ENCODE data around the gene STAT4. TPM values are rescaled to one million over a fixed set of nuclear protein-coding genes. Genes with fewer than 3 reads are reported as not detected.

Gene STAT4
- total RNA-seq, 1 experiment from 2014 or later, result 0.33 TPM

GRCh38 chr2:191063584-191063983 lies 87.2 kb downstream of the STAT4 start:
- Histone ChIP-seq H4K20me1 (ENCODE audit: control insufficient read depth, insufficient read depth, insufficient read length) (no peaks in the 10 kb centered on the region), H2AK5ac (ENCODE audit: insufficient read length, low read length) (no peak overlapping the region), H3K9me3 (ENCODE audit: control insufficient read depth, low read depth, low read length) (no peaks in the 10 kb centered on the region), H3K23ac (ENCODE audit: insufficient read length, low read depth, low read length) (no peak overlapping the region), H3K79me2 (ENCODE audit: insufficient read depth, low read length) (no peaks in the 10 kb centered on the region), H2BK20ac (ENCODE audit: low read depth, low read length, poor library complexity, severe bottlenecking) (no peak overlapping the region), H3K27ac (ENCODE audit: insufficient read length, low read depth, low read length) (no peak overlapping the region), H3K4me2 (ENCODE audit: insufficient read depth, insufficient read length, low read length) (no peak overlapping the region), H3K56ac (ENCODE audit: insufficient read length, low read depth, low read length) (no peak overlapping the region), H3T11ph (ENCODE audit: low read length) (no peak overlapping the region), H4K8ac (replicated peaks; ENCODE audit: insufficient read length, low read depth, low read length) (no peak overlapping the region), H4K5ac (ENCODE audit: insufficient read length, low read depth, low read length) (no peak overlapping the region), H3K23me2 (ENCODE audit: insufficient read length, low read depth, low read length, poor library complexity, severe bottlenecking) (no peaks in the 10 kb centered on the region), H3K27me3 (ENCODE audit: insufficient read depth, low read length) (0 out of 2 replicates have a peak, but pooled peaks cover 2% of the 10 kb centered on the region), H3K18ac (ENCODE audit: insufficient read length, low read depth, low read length) (no peak overlapping the region), H3K9ac (ENCODE audit: extremely low read depth, insufficient read length, low read length) (no peak overlapping the region), H2BK12ac (ENCODE audit: insufficient read length, low read depth, low read length) (no peak overlapping the region), H2BK5ac (ENCODE audit: insufficient read length, low read length) (no peak overlapping the region), H4K91ac (ENCODE audit: insufficient read length, low read depth, low read length) (no peak overlapping the region), H3K79me1 (ENCODE audit: insufficient read depth, low read depth, low read length, poor library complexity, severe bottlenecking) (no peaks in the 10 kb centered on the region), H3K4ac (ENCODE audit: low read depth, low read length) (no peak overlapping the region), H2BK15ac (ENCODE audit: low read depth, low read length) (no peak overlapping the region), H3K4me1 (ENCODE audit: insufficient read depth, low read length) (peaks cover 3% of the 10 kb centered on the region; the same call in 1 of the 2 replicates), H2BK120ac (ENCODE audit: low read depth, low read length, poor library complexity, severe bottlenecking) (no peak overlapping the region), H3K14ac (ENCODE audit: insufficient read depth, low read length) (no peak overlapping the region), H2AFZ (ENCODE audit: low read length) (no peak overlapping the region)
- H3K9me3 Mint-ChIP-seq, result no peaks in the 10 kb centered on the region
- no peaks in the 10 kb centered on the region for H3K36me3 Mint-ChIP-seq (ENCODE audit: insufficient read depth in 1 of 3, low read depth in 3 of 3)
- WGBS (ENCODE audit: extremely low coverage, insufficient read length, low lambda C conversion rate), result no CpG with 5 or more reads among the region's 1 CpG
- no peak overlapping the region for H3K4me3 Mint-ChIP-seq
- peaks cover 0 to 9% of the 10 kb centered on the region in 2 experiments; a peak in 2 of 4 replicates for H3K4me1 Mint-ChIP-seq
- DNase-seq, result no peak
- H3K27ac Mint-ChIP-seq, result no peak overlapping the region
- H3K27me3 Mint-ChIP-seq (ENCODE audit: low read depth), result no peaks in the 10 kb centered on the region
- no peak for TF ChIP-seq CTCF (conservative IDR thresholded peaks at IDR 0.05)
